ENCODE measurements around the gene CHD5. TPM values are rescaled to one million over a fixed set of nuclear protein-coding genes. Genes with fewer than 3 reads are reported as not detected.

CHD5 gene
- total RNA-seq, 1 experiment from 2014 or later: 1.6 TPM

GRCh38 chr1:6157132-6157527 is 23.0 kb downstream of the CHD5 start:
- Histone ChIP-seq H4K5ac (ENCODE audit: insufficient read length, low read depth, low read length) (no peak overlapping the region), H4K8ac (replicated peaks; ENCODE audit: insufficient read length, low read depth, low read length) (no peak overlapping the region), H2BK5ac (ENCODE audit: insufficient read length, low read length) (no peak overlapping the region), H2BK120ac (ENCODE audit: low read depth, low read length, poor library complexity, severe bottlenecking) (no peak overlapping the region), H3K4me2 (ENCODE audit: insufficient read depth, insufficient read length, low read length) (no peak overlapping the region), H3K18ac (ENCODE audit: insufficient read length, low read depth, low read length) (no peak overlapping the region), H3K23me2 (ENCODE audit: insufficient read length, low read depth, low read length, poor library complexity, severe bottlenecking) (peaks cover 5% of the 10 kb centered on the region), H4K91ac (ENCODE audit: insufficient read length, low read depth, low read length) (no peak overlapping the region), H3T11ph (ENCODE audit: low read length) (no peak overlapping the region), H3K79me2 (ENCODE audit: insufficient read depth, low read length) (no peaks in the 10 kb centered on the region), H3K9me3 (ENCODE audit: control insufficient read depth, low read depth, low read length) (no peaks in the 10 kb centered on the region), H3K27ac (ENCODE audit: insufficient read length, low read depth, low read length) (no peak overlapping the region), H3K4me1 (ENCODE audit: insufficient read depth, low read length) (no peaks in the 10 kb centered on the region), H3K79me1 (ENCODE audit: insufficient read depth, low read depth, low read length, poor library complexity, severe bottlenecking) (no peaks in the 10 kb centered on the region), H2AFZ (ENCODE audit: low read length) (no peak overlapping the region), H2BK15ac (ENCODE audit: low read depth, low read length) (no peak overlapping the region), H3K56ac (ENCODE audit: insufficient read length, low read depth, low read length) (no peak overlapping the region), H3K23ac (ENCODE audit: insufficient read length, low read depth, low read length) (no peak overlapping the region), H3K9ac (ENCODE audit: extremely low read depth, insufficient read length, low read length) (no peak overlapping the region), H4K20me1 (ENCODE audit: control insufficient read depth, insufficient read depth, insufficient read length) (no peaks in the 10 kb centered on the region), H2BK20ac (ENCODE audit: low read depth, low read length, poor library complexity, severe bottlenecking) (no peak overlapping the region), H3K27me3 (ENCODE audit: insufficient read depth, low read length) (no peaks in the 10 kb centered on the region), H2BK12ac (ENCODE audit: insufficient read length, low read depth, low read length) (no peak overlapping the region), H3K4ac (ENCODE audit: low read depth, low read length) (no peak overlapping the region), H3K14ac (ENCODE audit: insufficient read depth, low read length) (peak overlapping the region; percentile 10; the same call in 1 of the 2 replicates), H2AK5ac (ENCODE audit: insufficient read length, low read length) (no peak overlapping the region)
- no peaks in the 10 kb centered on the region for H3K9me3 Mint-ChIP-seq
- H3K27ac Mint-ChIP-seq: peak overlapping the region in 2 of 3 experiments; percentile 36 to 74; a peak in 2 of 7 replicates
- no peak for DNase-seq
- peaks cover 12% of the 10 kb centered on the region for H3K27me3 Mint-ChIP-seq (ENCODE audit: low read depth)
- TF ChIP-seq CTCF (conservative IDR thresholded peaks at IDR 0.05): no peak
- no CpG with 5 or more reads among the region's 2 CpGs for WGBS (ENCODE audit: extremely low coverage, insufficient read length, low lambda C conversion rate)
- no peak overlapping the region for H3K4me3 Mint-ChIP-seq
- H3K4me1 Mint-ChIP-seq: peaks cover 20 to 24% of the 10 kb centered on the region in 2 experiments
- no peaks in the 10 kb centered on the region for H3K36me3 Mint-ChIP-seq (ENCODE audit: insufficient read depth in 1 of 3, low read depth in 3 of 3)
